Common myeloid progenitor, CD34-positive (primary cell): ENCODE results near the gene GRID1.

Experiments used
- CTCF ChIA-PET: fragments of 350-600 bp; sonication (Branson Sonifier 250); formaldehyde crosslinking; loops from one replicate; lab custom pipeline; 2021; ENCODE audit warnings: antibody characterized with exemption; lab: Charles Lee
- POLR2A ChIA-PET: fragments of 350-600 bp; sonication (Branson Sonifier 250); formaldehyde crosslinking; loops from one replicate; lab custom pipeline; 2021; ENCODE audit warnings: antibody characterized with exemption; lab: Charles Lee
- DNase-seq, 3 donors: peaks; one replicate each; pipeline versions ENCODE4 v3.0.0 to v3.0.0-alpha.2; 2013
- H3K27ac ChIP-seq, 2 experiments: 1 replicate in 1 of 2; 2 replicates in 1 of 2; pipeline ENCODE4 v1.7.0; 2013; ENCODE audit warnings: inconsistent platforms in 2 of 2, low read length in 2 of 2, mild to moderate bottlenecking in 2 of 2, low read depth in 1 of 2, moderate library complexity in 1 of 2; ENCODE audit not compliant: severe bottlenecking in 2 of 2, insufficient read depth in 1 of 2, poor library complexity in 1 of 2
- H3K27me3 ChIP-seq, 5 experiments: replicated peaks in 2 of 5; 1 replicate in 3 of 5; 2 replicates in 2 of 5; pipeline versions ENCODE4 v1.6.1 to v1.7.0; 2013; ENCODE audit warnings: low read length in 4 of 5, mild to moderate bottlenecking in 2 of 5, moderate library complexity in 2 of 5, inconsistent platforms in 1 of 5; ENCODE audit not compliant: insufficient read depth in 5 of 5, control insufficient read depth in 4 of 5
- H3K36me3 ChIP-seq, 4 experiments: 1 replicate in 2 of 4; 2 replicates in 2 of 4; pipeline versions ENCODE4 v1.6.1 to v1.7.0; 2013; ENCODE audit warnings: low read length in 3 of 4, control low read depth in 1 of 4, mild to moderate bottlenecking in 1 of 4; ENCODE audit not compliant: control insufficient read depth in 4 of 4, insufficient read depth in 4 of 4
- H3K4me1 ChIP-seq, 4 experiments: 1 replicate in 3 of 4; 2 replicates in 1 of 4; pipeline versions ENCODE4 v1.6.1 to v1.7.1; 2013; ENCODE audit warnings: low read length in 3 of 4, mild to moderate bottlenecking in 3 of 4, control low read depth in 1 of 4, inconsistent platforms in 1 of 4, moderate library complexity in 1 of 4; ENCODE audit not compliant: control insufficient read depth in 4 of 4, insufficient read depth in 4 of 4; ENCODE audit errors: control extremely low read depth in 1 of 4
- H3K4me3 ChIP-seq, 7 experiments: 1 replicate in 4 of 7; 2 replicates in 3 of 7; pipeline versions ENCODE4 v1.5.1 to v1.7.0; 2013; ENCODE audit warnings: mild to moderate bottlenecking in 7 of 7, low read length in 6 of 7, moderate library complexity in 6 of 7, inconsistent platforms in 2 of 7, low read depth in 2 of 7, control low read depth in 1 of 7; ENCODE audit not compliant: insufficient read depth in 4 of 7, control insufficient read depth in 1 of 7; ENCODE audit errors: extremely low read depth in 1 of 7
- H3K9me3 ChIP-seq, 5 experiments: 1 replicate in 4 of 5; 2 replicates in 1 of 5; pipeline versions ENCODE4 v1.6.1 to v1.7.1; 2013; ENCODE audit warnings: low read length in 4 of 5, mild to moderate bottlenecking in 2 of 5, inconsistent platforms in 1 of 5, low read depth in 1 of 5, moderate library complexity in 1 of 5; ENCODE audit not compliant: control insufficient read depth in 4 of 5, insufficient read depth in 2 of 5; ENCODE audit errors: control extremely low read depth in 1 of 5
- WGBS: methylation state at CpG from one replicate; pipeline ENCODE4 v1.1.5; 2013; ENCODE audit not compliant: insufficient coverage; 5-methylcytosine and 5-hydroxymethylcytosine counted together

GRID1 gene

DNA sequence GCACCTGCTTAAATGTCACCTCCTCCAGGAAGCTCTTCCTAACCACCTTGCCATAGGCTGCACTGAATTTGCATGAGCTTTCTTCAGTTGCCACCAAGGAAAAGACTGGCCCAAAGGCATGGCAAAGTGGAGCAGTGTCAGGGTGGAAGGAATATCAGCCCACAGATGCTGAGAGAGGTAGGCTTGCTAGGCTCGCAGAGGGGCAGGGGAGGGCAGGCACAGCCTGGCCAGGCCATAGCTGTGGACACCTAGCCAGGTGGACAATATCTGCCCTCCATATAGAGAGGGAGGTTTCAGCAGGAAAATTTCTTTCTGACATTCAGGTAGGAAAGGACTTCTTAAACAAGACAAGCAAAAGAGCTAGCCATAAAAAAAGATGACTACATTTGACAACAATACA is 166.3 kb downstream of the GRID1 start:
- H3K4me3 ChIP-seq, result no peak overlapping the region
- H3K4me1 ChIP-seq, result no peaks in the 10 kb centered on the region
- CTCF ChIA-PET, result no interaction called here
- 80% methylated on average over 1 of the region's 1 CpG for WGBS
- H3K36me3 ChIP-seq, result no peaks in the 10 kb centered on the region
- no peaks in the 10 kb centered on the region for H3K9me3 ChIP-seq
- H3K27ac ChIP-seq, result no peak overlapping the region
- DNase-seq, result no peak
- peaks cover 0 to 14% (median 5%) of the 10 kb centered on the region in 5 experiments for H3K27me3 ChIP-seq
- POLR2A ChIA-PET, result no interaction called here

DNA sequence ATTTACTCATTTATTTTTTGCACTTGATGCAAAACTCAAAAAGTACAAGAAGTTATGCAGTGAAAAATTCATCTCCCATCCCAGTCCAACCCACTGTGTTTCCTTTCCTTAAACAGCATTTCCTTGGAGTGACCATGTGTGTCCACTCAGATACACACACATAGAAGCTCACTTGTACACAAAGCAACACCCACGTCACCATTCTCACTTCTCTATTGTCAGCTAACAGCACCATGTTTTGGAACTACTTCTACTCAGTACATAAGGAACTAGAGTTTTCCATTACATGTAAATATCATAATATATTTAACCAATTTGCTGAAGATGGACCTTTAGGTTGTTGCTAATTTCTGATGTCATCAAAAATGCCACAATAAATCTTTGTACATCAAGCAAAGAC is 167.6 kb downstream of the GRID1 start:
- Histone ChIP-seq H3K27ac (no peak overlapping the region), H3K27me3 (peaks cover 0 to 15% (median 6%) of the 10 kb centered on the region in 5 experiments), H3K9me3 (no peaks in the 10 kb centered on the region), H3K4me3 (no peak overlapping the region), H3K4me1 (no peaks in the 10 kb centered on the region), H3K36me3 (no peaks in the 10 kb centered on the region)
- POLR2A ChIA-PET, result no interaction called here
- no peak for DNase-seq
- CTCF ChIA-PET, result no interaction called here
- WGBS, result no CpG with 5 or more reads among the region's 1 CpG

DNA sequence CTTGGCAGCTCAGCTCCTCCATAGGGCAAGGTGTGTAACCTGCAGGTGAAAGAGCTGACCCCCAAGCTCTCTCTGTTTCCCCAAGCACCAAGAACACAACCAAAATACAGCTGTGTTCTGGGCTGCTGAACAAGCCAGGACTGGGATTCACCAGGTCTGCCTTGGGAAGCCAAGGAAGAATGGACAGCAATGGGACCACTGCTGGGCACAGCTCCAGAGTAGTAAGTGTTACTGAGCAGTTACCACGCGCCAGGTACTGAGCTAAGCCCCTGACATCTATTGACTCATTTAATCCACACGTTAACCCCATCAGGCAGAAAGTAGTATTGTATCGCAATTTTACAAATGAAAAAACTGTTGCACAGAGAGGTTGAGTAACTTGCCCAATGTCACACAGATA is 168.3 kb downstream of the GRID1 start:
- no peaks in the 10 kb centered on the region for H3K36me3 ChIP-seq
- no peaks in the 10 kb centered on the region for H3K4me1 ChIP-seq
- H3K27me3 ChIP-seq, result peaks cover 0 to 15% (median 6%) of the 10 kb centered on the region in 5 experiments
- DNase-seq, result no peak
- no peak overlapping the region for H3K4me3 ChIP-seq
- no peaks in the 10 kb centered on the region for H3K9me3 ChIP-seq
- CTCF ChIA-PET, result no interaction called here
- POLR2A ChIA-PET, result no interaction called here
- 91% methylated on average over 4 of the region's 4 CpGs for WGBS
- no peak overlapping the region for H3K27ac ChIP-seq

DNA sequence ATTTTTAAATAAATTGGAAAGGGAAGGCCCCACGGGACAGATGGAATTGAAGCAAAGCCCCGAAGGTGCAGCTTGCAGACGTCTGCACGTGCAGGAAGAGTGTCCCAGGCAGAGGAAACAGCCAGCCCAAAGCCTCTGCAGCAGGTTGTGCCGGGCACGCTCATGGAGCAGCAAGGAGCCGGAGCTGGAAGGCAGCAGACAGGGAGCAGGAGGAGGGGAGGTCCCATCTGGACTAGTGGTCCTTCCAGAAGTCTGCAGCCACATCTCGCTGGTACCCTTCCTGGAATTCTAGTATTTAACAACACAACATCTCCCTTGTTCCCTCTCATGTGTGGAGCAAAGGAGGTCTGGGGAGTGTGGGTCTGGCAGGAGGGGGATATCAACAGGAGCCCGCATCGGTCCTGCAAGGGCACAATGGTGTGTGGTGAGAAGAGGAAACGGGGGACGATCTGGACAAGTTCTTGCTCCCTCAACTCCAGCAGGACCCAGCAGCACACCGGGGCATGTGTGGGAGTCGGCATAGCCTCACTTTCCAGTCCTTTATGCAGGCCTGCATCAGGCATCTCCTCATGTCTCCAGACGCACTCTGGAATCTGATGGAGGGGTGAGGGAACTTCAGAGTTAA is 169.3 kb downstream of the GRID1 start:
- WGBS, result 68% methylated on average over 11 of the region's 15 CpGs
- Histone ChIP-seq H3K27ac (no peak overlapping the region), H3K36me3 (no peaks in the 10 kb centered on the region), H3K4me3 (no peak overlapping the region), H3K27me3 (peaks cover 0 to 15% (median 6%) of the 10 kb centered on the region in 5 experiments), H3K4me1 (no peaks in the 10 kb centered on the region), H3K9me3 (no peaks in the 10 kb centered on the region)
- ChIA-PET CTCF (no interaction called here), POLR2A (no interaction called here)
- no peak for DNase-seq

GRCh38 chr10:86195521-86196157 is 171.0 kb downstream of the GRID1 start:
- WGBS, result 89% methylated on average over 13 of the region's 14 CpGs

DNA sequence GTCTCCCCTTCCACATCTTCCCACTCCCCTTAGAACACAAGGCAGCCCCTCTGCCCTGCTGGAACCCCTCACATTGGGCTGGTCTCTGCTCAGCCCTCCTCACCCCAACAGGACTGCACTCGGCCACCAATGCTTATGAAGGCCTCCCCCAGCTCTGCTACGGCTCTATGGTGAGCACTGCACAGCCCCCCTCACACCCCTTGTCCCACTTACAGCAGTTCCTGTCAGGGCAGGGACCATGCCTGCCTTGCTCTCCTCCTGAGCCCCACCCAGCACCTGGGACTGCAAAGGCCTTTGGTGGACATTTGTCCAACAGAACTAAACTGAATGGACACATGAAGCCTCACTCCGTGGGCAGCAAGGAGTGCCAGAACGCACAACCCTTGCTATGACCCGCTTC is 171.9 kb downstream of the GRID1 start:
- 96% methylated on average over 3 of the region's 5 CpGs for WGBS
- Histone ChIP-seq H3K4me3 (no peak overlapping the region), H3K9me3 (no peaks in the 10 kb centered on the region), H3K27ac (no peak overlapping the region), H3K4me1 (no peaks in the 10 kb centered on the region), H3K36me3 (no peaks in the 10 kb centered on the region), H3K27me3 (peaks cover 0 to 15% (median 6%) of the 10 kb centered on the region in 5 experiments)
- DNase-seq, result no peak
- ChIA-PET POLR2A (no interaction called here), CTCF (no interaction called here)

More at GRCh38 chr10:86195521-86196157, 171.0 kb downstream of the GRID1 start:
- H3K4me3 ChIP-seq, result no peak overlapping the region
- H3K36me3 ChIP-seq, result no peaks in the 10 kb centered on the region
- no peak for DNase-seq
- ChIA-PET POLR2A (no interaction called here), CTCF (no interaction called here)
- no peaks in the 10 kb centered on the region for H3K9me3 ChIP-seq
- H3K27me3 ChIP-seq, result peaks cover 0 to 15% (median 6%) of the 10 kb centered on the region in 5 experiments
- no peak overlapping the region for H3K27ac ChIP-seq
- no peaks in the 10 kb centered on the region for H3K4me1 ChIP-seq

DNA sequence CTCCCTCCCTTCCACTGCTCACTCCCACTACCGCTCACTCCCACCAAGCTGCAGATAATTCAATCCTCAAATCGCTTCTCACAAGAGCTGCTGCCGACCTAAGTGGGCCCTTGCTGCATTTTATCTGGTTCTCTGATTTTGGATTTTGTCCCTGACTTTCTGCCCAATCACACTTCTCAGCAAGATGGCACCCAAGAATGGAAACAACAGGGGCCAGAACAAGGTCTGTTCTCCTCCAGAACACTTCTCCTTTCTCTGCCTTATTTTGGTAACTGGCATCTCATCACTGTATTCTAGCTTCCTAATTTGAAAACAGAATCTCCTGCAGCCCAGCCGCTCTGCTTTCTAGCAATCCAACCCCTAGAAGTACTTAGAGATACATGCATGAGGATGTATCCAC is 172.8 kb downstream of the GRID1 start:
- no peaks in the 10 kb centered on the region for H3K36me3 ChIP-seq
- ChIA-PET POLR2A (no interaction called here), CTCF (no interaction called here)
- no peak for DNase-seq
- peaks cover 0 to 14% (median 6%) of the 10 kb centered on the region in 5 experiments for H3K27me3 ChIP-seq
- H3K27ac ChIP-seq, result no peak overlapping the region
- H3K9me3 ChIP-seq, result no peaks in the 10 kb centered on the region
- H3K4me3 ChIP-seq, result no peak overlapping the region
- WGBS, result 78% methylated on average over 3 of the region's 4 CpGs
- H3K4me1 ChIP-seq, result no peaks in the 10 kb centered on the region
